ENCODE results near the gene GDPD1.

- TF ChIP-seq CTCF (IDR thresholded peaks at IDR 0.05) = no peak
- no peak for TF ChIP-seq ERG (CRISPR knock-in tag; IDR thresholded peaks at IDR 0.05)
- no peak for TF ChIP-seq ZNF281 (CRISPR knock-in tag; IDR thresholded peaks at IDR 0.05)
- TF ChIP-seq FOXJ3 (CRISPR knock-in tag; IDR thresholded peaks at IDR 0.05; ENCODE audit: borderline replicate concordance) = no peak
Measured at GRCh38 chr17:59180626-59181025, 39.7 kb upstream of the GDPD1 start.

Data from WTC11 (cell line).